GM06990 (cell line): ENCODE data around the gene ARHGAP24.

Source experiments
- DNase-seq: peaks from one replicate; pipeline ENCODE4 v3.0.0-alpha.2; 2011; ENCODE audit not compliant: insufficient read length; ENCODE audit errors: extremely low read depth
- H3K27me3 ChIP-seq: replicated peaks from 2 replicates; pipeline ENCODE4 v1.6.0; 2011; ENCODE audit warnings: low read length; ENCODE audit not compliant: control insufficient read depth, insufficient read depth
- H3K36me3 ChIP-seq: 2 replicates; pipeline ENCODE4 v1.5.1; 2011; ENCODE audit warnings: low read length; ENCODE audit not compliant: control insufficient read depth, insufficient read depth
- H3K4me3 ChIP-seq: replicated peaks from 2 replicates; pipeline ENCODE4 v1.5.1; 2011; ENCODE audit warnings: low read depth, mild to moderate bottlenecking, control low read depth, low read length
- CTCF ChIP-seq: IDR thresholded peaks from 2 replicates; pipeline ENCODE4 v1.5.1; 2011; ENCODE audit warnings: low read length, control low read depth, mild to moderate bottlenecking, inconsistent platforms; ENCODE audit not compliant: insufficient read depth, poor library complexity, severe bottlenecking

ARHGAP24 gene

GRCh38 chr4:85740431-85740861, 265.5 kb downstream of the ARHGAP24 start:
- no peak overlapping the region for H3K4me3 ChIP-seq
- H3K36me3 ChIP-seq = no peaks in the 10 kb centered on the region
- no peaks in the 10 kb centered on the region for H3K27me3 ChIP-seq
- no peak for DNase-seq
- no peak for TF ChIP-seq CTCF

DNA sequence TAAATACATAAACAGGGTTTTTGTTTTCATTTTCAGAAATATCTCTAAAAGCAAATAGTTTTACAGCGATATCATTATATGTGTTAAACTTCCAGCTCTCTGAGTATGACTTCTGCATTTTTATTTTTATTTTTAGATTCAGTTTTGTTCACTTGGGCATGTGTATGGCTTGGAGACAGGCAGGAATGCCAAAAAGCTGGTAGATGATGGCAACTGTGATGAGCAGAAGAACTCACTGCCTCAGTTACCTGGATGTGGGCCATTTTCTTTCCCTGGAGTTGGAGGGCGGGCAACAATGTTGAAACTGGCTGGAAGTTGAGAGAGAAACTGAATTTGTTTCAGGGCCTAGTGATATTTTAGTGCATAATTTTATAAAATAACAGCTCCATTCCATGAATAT, 266.4 kb downstream of the ARHGAP24 start:
- Histone ChIP-seq H3K4me3 (no peak overlapping the region), H3K36me3 (no peaks in the 10 kb centered on the region), H3K27me3 (no peaks in the 10 kb centered on the region)
- no peak for TF ChIP-seq CTCF
- DNase-seq = no peak

DNA sequence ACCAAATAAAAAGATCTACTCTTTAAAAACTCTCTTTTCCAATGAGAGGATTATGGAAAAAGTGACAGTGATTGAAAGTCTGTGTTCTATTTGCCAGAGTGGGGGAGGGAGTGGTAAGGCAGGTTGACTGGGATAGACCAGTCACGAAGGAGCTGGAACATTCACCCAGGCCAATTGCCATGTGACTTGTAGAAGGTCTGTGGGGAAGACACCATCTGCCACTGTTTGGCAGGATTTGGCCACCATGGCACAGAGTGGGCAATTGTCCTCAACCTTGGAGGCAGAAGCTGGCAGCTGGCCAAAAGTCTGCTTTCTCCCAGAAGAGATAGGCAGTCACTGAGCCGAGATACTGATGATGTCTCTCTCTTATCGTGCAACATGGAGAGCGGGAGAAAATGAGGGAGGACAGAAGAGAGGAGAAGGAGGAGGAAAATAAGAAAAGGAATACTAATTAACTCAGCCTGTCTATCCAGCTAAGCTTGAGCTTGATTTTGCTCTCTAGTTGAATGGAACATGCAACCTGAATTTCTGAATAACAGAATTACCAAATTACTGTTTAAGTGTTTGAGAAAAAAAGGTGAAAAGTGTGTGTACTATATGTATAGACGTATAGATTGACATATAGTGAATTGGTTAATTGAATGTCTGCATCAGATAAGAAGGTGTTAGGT, 267.1 kb downstream of the ARHGAP24 start:
- no peak for DNase-seq
- Histone ChIP-seq H3K27me3 (no peaks in the 10 kb centered on the region), H3K4me3 (no peak overlapping the region), H3K36me3 (no peaks in the 10 kb centered on the region)
- no peak for TF ChIP-seq CTCF

DNA sequence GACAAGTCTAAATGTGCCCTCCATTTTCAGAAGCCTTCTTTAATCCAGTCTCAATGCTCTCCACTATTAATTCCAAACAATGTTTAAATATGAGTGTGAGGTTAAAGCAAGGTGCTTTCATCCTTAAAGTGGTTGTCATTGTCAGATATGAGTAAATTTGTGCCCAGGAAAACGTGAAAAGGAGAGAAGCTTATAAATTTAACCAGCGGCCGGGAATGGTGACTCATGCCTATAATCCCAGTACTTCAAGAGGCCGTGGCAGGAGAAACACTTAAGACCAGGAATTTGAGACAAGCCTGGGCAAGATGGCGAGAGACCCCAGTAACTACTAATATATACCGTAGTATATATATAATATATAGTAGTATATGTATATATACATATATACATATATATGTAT, 270.0 kb downstream of the ARHGAP24 start:
- H3K4me3 ChIP-seq = no peak overlapping the region
- DNase-seq = no peak
- TF ChIP-seq CTCF = no peak
- H3K27me3 ChIP-seq = no peaks in the 10 kb centered on the region
- H3K36me3 ChIP-seq = no peaks in the 10 kb centered on the region

DNA sequence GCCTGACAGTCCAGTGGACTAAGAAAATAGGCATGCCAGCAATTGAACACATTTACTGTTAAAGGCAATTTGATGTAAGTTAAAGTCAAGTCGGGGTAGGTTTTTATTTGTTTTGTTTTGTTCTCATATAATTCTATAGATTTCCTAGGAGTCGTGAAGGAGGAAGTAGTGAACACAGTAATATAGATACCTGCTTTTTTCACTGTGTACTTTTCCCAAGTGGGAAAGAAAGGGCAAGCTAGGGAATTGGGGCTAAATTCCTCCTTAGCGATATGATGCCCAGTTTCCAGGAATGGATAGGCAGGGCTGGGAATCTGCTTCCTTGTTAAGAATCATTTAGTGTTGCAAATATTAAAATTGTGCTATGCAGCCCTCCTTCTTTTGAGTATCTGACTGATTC, 271.0 kb downstream of the ARHGAP24 start:
- no peak for TF ChIP-seq CTCF
- H3K27me3 ChIP-seq = no peaks in the 10 kb centered on the region
- H3K36me3 ChIP-seq = no peaks in the 10 kb centered on the region
- no peak for DNase-seq
- H3K4me3 ChIP-seq = no peak overlapping the region

DNA sequence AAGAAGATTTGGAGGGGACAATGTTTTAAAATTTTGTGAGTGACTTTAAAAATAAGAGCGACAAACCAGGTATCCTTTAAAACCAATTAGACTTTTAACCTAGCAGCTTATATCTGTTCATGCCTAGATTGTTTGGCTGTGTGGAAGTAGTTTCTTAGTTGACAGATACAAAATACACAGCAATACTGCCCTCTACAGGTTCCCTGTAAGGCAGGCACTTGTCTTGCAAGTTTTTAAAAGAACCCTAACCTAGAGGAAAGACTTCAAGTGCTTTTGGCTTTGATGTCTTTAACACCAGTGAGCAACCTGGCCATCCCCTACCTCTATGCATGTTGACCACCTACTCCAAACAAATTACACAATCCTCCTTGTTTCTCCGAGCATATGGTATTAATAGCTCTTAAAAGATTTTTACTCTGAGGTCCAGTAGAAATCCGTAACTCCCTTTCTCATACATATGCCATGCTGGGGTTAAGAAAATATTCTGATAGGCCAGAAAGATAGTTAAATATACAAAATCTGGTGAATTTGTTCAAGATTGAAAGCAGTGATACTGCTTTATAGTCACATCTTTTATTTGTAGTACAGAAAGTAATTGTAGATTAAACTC, 273.0 kb downstream of the ARHGAP24 start:
- DNase-seq = peak; percentile 20
- Histone ChIP-seq H3K36me3 (no peaks in the 10 kb centered on the region; the same call in 1 of the 2 replicates), H3K4me3 (no peak overlapping the region), H3K27me3 (no peaks in the 10 kb centered on the region)
- TF ChIP-seq CTCF = peak; percentile 75
